CD4-positive, alpha-beta T cell treated with Interleukin-15 for 4 hours (primary cell): ENCODE data around the gene PLCD4.

Experiments
- DNase-seq: peaks from one replicate; pipeline ENCODE4 v3.0.0-alpha.2; 2020; ENCODE audit warnings: low spot score

PLCD4 gene

DNA sequence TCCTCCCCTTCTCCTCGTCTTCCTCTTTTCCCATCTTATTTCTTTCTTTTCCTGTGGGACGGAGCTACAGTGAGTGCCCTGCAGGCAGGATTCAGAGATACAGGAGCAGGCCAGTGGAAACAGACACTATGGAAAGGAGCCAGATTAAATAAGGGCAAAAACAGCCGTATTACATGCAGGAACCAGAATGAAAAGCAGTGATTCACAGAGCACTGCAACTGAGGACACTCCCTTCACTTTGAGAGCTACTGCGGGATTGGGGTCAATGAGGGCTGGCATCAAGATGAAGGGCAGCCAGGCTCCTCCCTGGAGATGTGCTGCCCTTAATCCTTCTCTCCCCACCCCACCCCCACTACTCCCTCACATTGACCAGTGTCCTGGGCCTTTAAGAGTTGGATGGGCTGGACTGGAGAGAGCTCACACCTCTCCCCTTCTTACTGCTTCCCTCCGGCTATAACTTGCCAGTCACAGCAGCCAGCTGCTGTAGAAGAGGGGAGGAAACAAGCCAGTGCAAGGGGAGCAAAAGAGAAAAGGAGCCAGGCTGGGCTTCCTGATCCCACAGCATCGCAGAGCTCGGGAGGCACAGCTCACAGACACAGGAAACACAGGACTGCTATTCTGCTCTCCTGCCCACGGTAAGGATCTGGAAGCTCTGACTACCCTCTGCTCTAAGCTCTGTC, at the start of gene PLCD4:
Gene PLCD4 (plus strand): TSS at position 464 of the 680 bp plus-strand sequence. CDS start 7,841 bp downstream, outside the sequence.
- DNase-seq = no peak

DNA sequence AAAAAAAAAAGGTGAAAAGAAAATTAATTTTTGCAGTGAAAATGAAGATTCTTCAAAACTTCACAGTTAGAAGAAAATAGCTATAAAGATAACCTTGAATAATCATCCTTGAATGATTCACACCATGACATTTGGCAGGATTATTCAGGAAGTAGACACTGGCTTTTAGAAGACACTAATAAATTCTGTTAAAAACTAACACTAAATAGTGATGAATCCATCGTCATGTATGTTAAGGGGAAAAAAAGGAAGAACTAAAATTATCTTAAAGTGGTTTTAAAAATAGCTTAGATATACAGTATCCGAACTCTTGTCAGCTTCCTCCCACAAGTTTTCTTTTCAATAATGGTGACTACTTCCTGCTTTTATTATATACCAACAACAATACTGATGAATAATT, 49.8 kb upstream of the PLCD4 start:
- no peak for DNase-seq

DNA sequence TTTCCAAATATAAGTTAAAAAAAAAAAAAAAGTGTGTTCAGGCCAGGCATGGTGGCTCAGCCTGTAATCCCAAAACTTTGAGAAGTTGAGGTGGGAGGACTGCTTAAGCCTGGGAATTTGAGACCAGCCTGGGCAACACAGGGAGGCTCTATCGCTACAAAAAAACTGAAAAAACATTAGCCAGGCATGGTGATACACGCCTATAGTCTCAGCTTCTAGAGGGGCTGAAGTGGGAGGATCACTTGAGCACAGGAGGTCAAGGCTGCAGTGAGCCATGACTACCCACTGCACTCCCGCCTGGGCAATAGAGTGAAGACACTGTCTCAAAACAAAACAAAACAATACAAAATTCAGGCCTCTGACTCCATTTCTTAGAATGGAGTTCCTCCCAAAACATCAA, 48.7 kb upstream of the PLCD4 start:
- no peak for DNase-seq

DNA sequence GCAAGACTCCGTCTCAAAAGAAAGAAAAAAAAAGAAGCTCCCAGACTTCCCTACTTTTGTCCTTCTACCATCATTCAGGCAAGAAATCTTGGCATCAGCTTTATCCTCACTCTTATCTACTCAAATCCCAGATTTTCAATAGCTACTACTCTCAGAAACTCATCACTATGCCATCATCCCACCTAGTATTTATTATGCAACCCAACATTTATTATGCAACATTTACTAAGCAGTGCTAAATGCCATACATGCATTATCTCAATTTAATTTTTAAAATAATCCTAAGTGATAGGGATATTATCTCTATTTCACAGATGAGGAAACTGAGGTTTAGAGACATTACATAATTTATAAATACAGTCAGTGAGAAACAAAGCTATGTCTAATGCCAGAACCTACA, 43.6 kb upstream of the PLCD4 start:
- no peak for DNase-seq

DNA sequence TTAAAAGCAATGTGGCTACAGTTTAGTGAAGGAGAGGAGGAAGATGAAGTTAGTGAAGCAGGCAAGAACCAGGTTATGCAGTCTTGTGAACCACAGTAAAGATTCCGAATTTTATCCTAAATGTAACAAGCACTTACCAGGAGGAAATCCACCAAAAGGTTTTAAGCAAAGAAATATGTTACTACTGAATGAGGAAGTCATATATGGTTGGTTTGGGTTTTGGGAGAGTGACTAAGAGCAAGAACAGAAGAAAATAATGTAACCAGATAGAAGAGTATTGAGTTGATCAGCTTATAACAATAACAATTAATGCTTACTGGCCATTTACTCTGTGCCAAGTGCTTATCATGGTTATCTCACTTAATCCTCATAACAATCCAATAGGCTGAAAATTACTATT, 41.4 kb upstream of the PLCD4 start:
- DNase-seq = no peak

DNA sequence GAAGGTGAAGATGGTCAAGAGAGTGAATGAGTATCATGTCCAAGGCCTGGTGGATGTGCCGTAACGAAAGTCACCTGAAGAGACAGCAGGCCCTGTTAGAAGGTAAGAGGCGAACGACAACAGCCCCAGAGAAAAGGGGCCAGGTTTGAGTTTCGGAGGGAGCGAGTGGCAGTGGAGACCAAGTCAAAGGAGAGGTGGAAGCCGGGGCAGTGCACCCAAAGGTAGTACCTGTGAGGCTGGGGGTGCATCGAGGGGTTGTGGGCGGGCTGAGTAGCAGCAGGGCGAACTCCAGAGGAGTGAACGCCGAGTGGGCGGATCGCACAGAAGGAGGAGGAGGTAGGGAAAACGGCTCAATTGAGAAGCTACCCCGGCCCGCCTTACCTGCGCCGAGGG, 39.9 kb upstream of the PLCD4 start:
- DNase-seq = no peak

DNA sequence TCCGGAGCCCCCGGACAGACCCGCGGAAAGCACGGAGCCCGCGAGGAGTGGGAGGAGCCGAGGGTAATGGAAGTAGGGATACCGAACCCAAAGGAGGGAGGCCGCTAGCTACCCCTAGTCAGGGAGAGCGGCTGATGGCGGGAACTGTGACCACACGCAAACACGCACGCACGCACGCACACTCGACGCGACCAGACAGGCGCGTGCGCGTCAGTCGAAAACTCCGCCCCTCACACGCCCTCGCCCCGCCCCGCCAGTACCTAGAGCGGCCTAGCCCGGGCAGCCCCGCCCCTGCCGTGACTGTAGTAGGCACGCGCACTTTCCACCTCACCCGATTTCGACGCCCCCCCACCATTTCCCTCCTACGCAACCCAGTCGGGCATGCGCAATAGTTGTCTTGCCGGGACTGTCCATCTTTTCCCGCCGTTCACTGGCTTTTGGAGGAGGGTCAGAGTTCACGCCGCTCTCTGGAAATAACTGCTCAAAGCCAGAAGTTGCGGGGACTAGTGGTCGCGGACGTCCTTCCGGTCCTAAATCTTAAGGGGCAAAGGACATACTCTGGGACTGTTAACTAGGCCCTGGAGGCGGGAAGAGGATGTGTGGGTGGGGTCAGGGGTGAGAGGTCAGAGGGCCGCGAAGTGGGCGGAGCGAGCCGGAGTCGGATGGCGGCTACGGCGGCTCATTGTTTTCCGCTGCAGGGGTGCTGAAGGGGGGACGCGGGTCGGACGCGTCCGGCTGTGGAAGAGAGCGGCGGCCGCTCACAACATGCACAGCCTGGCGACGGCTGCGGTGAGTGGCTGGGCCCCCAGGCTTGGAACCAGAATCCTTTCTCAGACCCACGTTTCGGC, 39.3 kb upstream of the PLCD4 start, which contains the start of the genes CNOT9 and USP37:
Gene CNOT9 (plus strand): TSS at position 650 of the 848 bp plus-strand sequence. CDS start 116 bp downstream, at position 766.
Gene USP37 (minus strand): TSS at position 162 of the 848 bp plus-strand sequence. CDS start 9,698 bp downstream, outside the sequence.
- peak; percentile 100 for DNase-seq

DNA sequence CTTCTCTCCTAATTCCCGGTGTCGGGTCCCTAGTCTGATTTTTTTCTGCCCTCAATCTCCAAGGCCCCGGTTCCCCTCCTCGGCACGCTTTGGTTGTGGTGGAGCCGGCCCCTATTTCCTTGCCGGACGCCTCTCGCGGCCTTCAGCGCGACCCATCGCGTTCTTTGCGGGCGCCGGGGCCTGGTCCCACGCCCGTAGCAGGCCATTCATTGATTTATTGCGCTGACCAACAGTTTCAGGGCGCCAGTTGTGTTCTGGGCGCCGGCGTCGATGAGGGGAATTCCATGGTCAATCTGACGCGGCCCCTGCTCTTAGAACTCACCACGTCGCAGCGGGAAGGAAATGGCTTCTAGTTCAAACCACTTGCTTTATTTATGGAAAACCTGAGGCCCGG, 38.7 kb upstream of the PLCD4 start:
- DNase-seq = peak; percentile 49

DNA sequence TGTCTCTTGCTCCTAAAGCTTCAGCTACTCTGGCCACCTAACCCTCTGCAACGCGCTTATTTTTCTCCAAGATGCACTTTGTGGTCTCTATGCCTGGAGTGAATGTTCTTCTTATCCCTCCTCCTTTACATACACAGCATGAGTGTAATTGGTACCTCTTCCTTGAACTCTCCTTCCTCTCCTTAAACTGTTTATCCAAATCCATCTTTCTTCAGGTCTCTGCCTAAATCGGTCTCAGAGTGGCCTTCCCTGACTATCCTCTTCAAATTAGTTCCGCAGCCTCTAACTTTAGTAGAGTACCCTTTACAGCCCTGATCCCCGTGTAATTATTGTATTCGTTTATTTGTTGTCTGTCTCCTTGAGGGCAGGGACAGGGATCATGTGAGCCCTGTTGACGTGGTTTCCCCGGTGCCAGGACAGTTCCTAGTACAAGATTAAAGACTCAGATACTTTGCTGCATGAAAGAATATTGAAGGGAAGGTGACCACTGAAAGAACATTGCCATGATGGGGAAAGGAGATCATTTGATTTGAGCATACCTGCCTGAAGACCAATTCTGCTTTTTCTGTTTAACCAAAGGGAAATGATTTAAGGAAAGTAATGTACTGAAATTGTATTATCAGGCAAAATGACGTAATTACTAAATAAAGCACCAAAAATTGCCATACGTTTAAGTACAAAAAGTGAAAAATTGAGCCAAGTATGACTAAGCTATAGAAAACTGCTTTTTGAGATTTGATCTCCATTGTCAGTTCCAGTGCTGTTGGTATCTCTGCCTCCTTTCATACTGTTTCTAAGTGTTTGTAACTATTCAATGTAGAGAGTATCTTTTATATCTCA, 37.8 kb upstream of the PLCD4 start:
- DNase-seq = peak; percentile 9

DNA sequence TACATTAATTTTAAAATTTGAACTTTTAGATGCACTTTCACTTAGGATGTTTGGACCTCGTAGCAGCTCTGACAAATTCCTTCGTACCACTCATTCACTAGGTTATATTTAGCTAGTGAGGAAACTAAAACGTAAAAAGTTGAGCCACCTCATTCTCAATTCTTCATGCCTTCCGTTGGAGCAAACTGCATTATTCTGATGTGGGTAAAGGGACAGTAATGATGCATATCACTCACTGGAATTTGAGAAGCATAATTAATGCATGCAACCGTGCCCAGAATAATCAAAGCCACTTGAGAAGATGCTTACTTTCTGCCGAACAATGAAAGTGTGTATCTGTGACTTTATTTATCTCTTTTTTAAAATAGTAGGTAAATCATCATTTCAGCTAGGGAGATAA, 36.8 kb upstream of the PLCD4 start:
- DNase-seq = peak; percentile 1

DNA sequence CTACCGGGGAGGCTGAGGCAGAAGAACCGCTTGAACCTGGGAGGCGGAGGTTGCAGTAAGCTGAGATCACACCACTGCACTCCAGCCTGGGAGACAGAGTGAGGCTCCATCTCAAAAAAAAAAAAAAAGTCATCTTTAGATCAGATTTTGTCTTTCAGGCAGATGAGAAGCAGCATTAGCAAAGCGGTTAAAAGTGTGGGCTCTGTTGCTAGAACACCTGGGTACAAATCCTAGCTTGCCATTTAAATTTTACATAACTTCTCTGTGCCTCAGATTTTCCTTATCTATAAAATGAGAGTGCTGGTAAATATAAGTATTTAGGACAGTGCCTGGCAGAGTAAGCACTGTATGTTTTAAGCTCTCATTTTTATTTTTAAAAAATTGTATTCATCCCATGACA, 30.8 kb upstream of the PLCD4 start:
- no peak for DNase-seq

DNA sequence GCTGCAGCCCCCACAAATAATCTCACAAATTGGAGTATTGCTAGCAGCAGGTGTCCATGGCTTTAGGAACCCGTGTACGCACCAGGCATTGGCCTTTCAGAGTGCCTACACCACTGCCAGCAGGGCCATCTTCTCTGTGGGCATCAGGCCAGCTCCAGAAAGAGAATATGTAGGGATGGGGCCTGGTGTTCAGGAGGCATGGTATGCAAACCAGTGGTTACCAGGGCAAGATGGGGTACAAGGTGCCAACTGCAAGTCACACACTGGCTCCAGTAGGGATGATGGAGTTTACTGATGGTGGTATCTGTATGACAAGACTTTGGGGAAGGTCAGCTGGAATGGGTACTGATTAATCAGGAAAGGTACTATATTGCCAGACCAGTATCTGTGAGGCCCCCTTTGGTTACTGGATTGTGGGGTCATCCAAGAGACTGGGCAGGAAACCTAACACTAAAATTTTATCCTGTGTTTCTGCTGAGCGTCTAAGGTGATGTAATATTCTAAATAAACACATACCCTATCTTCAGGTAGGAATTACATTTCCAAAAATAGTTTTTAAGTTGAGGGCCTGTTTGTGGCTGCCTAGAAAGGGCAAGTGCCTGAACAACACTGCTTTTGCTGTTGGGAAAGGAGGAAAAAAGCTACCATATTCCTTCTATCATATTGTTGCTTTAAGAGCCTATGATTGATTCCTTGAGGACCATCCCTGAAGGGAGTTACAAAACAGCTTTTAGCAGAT, 30.0 kb upstream of the PLCD4 start:
- no peak for DNase-seq

DNA sequence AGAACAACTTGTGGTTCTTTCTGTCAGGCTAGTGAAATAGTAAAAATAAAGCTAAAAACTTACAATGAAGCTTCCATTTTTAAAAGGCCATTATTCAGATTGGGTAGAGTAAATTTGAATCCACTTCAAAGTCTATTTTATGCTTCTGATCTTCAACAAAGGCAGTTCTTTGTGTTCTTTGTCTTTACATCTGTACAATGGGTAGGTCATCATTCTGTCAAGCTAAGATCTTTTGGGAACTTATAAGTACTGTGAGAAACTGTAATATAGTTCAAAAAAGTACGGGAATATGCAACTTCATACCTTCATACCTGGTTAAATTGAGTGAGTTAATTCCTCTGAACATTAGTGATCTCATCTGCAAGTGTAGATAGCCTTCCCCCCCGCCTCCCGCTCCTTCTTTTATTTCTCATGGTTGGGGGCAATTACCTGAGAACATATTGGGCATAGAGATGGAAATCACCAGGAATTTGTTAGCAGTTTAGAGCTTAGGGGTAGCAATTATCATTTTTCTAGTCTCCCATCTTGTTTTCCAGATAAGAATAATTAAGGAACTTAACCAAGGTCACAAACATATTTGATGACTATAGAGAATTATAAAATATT, 29.3 kb upstream of the PLCD4 start:
- no peak for DNase-seq

DNA sequence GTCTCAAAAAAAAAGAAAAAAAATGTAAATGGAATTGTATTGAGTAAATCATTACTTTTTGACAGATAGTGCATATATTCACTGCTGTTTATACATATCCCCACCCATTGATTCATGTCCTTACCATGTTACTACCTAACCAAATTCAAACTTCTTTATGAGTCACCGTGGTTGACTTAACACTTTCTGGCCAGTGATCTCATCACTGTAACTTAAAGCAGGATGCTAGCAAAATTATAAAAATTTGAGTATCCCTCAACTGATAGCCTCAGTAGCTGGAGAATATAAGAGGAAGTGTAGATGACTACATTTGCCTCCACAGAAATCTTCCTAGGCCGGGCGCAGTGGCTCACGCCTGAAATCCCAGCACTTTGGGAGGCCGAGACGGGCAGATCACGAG, 25.6 kb upstream of the PLCD4 start:
- DNase-seq = peak; percentile 23

DNA sequence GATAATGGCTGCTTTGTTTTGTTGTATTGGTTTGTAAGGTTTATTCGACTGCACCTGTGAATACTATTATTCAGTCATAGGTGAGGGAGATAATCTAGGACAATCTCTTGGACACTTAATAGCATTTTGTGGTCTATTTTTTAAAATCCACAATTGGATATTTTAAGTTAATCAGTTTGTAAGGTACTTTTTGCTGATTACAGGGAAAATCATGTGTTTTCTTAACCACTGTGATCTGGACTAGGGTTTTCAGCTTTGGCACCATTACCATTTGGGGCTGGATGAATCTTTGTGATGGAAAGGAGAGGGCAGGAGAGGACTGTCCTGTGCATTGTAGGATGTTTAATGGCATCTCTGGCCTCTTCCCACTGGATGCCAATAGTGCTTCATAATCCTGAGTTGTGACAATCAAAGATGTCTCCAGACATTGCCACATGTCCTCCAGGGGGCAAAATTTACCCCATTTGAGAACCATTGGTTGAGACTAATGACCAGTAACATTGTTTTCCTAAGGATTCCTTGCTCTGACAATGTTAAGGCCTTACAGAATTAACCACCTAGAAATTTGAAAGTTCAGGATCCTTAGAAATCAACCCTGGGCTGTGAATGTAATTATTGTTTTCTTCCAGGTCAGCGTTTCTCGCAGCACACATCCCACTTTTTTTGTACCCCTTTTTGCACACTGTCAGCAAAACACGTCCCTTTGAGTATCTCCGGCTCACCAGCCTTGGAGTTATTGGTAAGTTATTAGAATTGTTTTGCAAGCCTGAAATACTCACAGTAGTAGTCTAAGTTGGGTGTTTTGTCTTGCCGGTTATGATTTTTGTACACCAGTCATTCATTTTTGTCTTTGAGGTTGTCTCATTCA, 23.5 kb upstream of the PLCD4 start:
- no peak for DNase-seq

DNA sequence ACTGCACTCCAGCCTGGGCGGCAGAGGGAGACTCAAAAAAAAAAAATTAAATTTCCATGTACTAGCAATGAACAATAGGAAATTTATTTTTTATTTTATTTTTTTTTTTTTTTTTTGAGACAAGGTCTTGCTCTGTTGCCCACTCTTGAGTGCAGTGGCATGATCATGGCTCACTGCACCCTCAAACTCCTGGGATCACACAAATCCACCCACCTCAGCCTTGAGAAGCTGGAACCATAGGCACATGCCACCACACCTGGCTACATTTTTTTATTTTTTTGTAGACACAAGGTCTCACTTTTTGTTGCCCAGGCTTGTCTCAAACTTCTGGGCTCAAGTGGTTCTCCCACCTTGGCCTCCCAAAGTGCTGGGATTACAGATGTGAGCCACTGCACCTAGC, 22.2 kb upstream of the PLCD4 start:
- DNase-seq = no peak

DNA sequence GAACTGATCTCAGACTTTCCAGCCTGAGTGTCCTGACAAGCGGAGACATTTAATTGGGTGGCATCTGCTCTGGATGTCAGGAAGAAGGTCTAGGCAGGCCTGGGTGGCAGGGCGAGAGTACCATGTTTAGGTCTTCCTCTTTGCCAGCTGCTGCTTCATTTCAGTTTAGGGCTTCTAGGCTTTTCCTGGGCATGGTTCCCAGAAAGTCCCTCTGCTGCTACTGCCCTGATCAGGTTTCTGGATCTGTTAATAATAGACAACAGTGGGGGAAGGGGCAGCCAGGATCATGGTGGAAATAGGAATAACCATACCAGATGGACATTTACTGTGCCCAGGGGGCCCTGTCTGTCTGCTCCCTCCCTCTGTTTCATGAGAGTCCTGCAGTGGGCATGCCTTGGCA, 2.3 kb upstream of the PLCD4 start:
- no peak for DNase-seq

DNA sequence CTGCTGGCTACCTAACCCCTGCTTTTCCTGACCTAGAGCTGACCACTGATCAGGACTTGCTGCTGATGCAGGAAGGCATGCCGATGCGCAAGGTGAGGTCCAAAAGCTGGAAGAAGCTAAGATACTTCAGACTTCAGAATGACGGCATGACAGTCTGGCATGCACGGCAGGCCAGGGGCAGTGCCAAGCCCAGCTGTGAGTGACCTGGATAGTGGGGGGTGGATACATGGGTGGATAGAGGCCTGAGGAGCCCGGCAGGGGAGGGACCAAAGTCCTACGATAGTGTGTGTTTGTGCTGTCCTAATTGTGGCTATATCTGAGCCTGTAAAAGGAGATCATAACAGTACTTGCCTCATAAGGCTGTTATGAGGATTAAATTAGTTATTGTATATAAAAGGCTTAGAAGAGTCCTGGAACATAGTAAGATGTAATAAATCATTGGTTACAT, 8.2 kb downstream of the PLCD4 start:
- no peak for DNase-seq

DNA sequence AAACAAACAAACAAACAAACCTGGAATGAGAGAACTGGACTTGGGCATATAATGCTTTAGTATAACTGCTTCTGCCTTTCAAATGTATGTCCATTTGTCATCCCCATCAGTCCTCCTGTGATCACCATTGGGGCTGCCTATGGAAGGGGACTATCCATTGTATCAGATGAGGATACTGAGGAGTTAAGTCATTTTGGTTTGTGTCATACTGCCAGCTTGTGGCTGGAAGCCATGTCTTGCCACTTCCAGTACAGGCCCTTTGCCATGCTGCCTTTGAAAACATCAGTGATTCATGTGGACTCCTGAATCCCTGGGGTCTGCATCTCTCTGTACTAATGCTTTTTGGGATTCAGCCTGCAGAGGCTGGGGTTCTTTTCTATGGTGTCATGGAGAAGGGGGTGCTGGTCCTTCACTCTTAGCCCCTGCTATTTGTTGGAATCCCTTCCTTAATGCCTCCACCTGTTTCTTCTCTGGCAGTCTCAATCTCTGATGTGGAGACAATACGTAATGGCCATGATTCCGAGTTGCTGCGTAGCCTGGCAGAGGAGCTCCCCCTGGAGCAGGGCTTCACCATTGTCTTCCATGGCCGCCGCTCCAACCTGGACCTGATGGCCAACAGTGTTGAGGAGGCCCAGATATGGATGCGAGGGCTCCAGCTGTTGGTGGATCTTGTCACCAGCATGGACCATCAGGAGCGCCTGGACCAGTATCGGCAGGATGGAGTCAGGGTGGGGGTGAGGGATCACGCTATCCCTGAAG, 10.6 kb downstream of the PLCD4 start:
- no peak for DNase-seq
